Heart right ventricle (tissue), 16 donors: ENCODE measurements around the gene PRSS16. TPM values are rescaled to one million over a fixed set of nuclear protein-coding genes. Genes with fewer than 3 reads are reported as not detected.
"Not testable (repeated sequence)": the region's sequence is repeated elsewhere in the genome, so short reads cannot be mapped to it uniquely, and the experiment has no call there.

ENCODE experiments used
- ATAC-seq, 8 donors: fragments of 200-7000 bp; cut with Tn5 transposase; one replicate each; pipeline ENCODE4 v1.9.1; 2020; ENCODE audit warnings: mild to moderate bottlenecking in 8 of 8, moderate library complexity in 8 of 8, moderate number of reproducible peaks in 1 of 8
- DNase-seq, 2 donors: peaks; one replicate each; pipeline ENCODE4 v3.0.0-alpha.2; 2020
- H3K27ac ChIP-seq, 10 donors: fragments of 200-600 bp; sonication (generic) in 2 of 10; one replicate each; pipeline versions ENCODE4 v1.5.0 to v1.8.0; 2020 to 2022; ENCODE audit warnings: mild to moderate bottlenecking in 3 of 10
- H3K27me3 ChIP-seq, 7 donors: fragments of 200-600 bp; one replicate each; pipeline ENCODE4 v1.8.0; 2021 to 2022; ENCODE audit warnings: mild to moderate bottlenecking in 2 of 7
- H3K36me3 ChIP-seq, 9 donors: fragments of 200-600 bp; sonication (generic) in 1 of 9; one replicate each; pipeline versions ENCODE4 v1.5.0 to v1.8.0; 2020 to 2022; ENCODE audit warnings: mild to moderate bottlenecking in 2 of 9
- H3K4me1 ChIP-seq, 9 donors: fragments of 200-600 bp; sonication (generic) in 1 of 9; one replicate each; pipeline versions ENCODE4 v1.5.0 to v1.8.0; 2020 to 2022; ENCODE audit warnings: mild to moderate bottlenecking in 4 of 9
- H3K4me3 ChIP-seq, 10 donors: fragments of 200-600 bp; sonication (generic) in 2 of 10; one replicate each; pipeline versions ENCODE4 v1.5.0 to v1.8.0; 2020 to 2022; ENCODE audit warnings: mild to moderate bottlenecking in 7 of 10, moderate library complexity in 2 of 10
- H3K9me3 ChIP-seq, 11 donors: fragments of 200-600 bp in 10 of 11; sonication (generic) in 2 of 11; one replicate each; pipeline versions ENCODE4 v1.5.0 to v1.8.0; 2013 to 2022; ENCODE audit warnings: mild to moderate bottlenecking in 2 of 11, control low read depth in 1 of 11, moderate library complexity in 1 of 11
- CTCF ChIP-seq, 9 donors: fragments of 200-600 bp; sonication (generic) in 2 of 9; IDR thresholded peaks; one replicate each; pipeline versions ENCODE4 v1.5.0 to v1.8.0; 2021 to 2022; ENCODE audit warnings: antibody characterized with exemption in 9 of 9, mild to moderate bottlenecking in 5 of 9, moderate library complexity in 1 of 9
- WGBS, 2 donors: extraction: QIAGEN DNeasy Blood & Tissue Kit; methylation state at CpG; one replicate each; pipeline ENCODE4 v1.1.7; 2013; ENCODE audit warnings: inconsistent platforms in 1 of 2; 5-methylcytosine and 5-hydroxymethylcytosine counted together
- intact Hi-C, 10 donors: fragments of 100-400 bp; cut with DNase I; formaldehyde crosslinking; loops; one replicate each; pipeline versions ENCODE4 v1.11.1 to v1.14.2; 2022
- polyA plus RNA-seq, 2 donors: library from polyadenylated mRNA; stranded (reverse); fragments of 200-250 nt; gene quantifications; one replicate each; pipeline ENCODE4 v1.2.3, GENCODE V29; 2013
- total RNA-seq, 10 donors: library from RNA; stranded (reverse); fragmentation: NEBNext Ultra II Directional in 3 of 10; extraction: Animal tissue kit (Norgen Biotek cat#: 25700) in 3 of 10; gene quantifications; one replicate each; pipeline versions ENCODE4 v1.2.1 to v1.2.4, GENCODE V29; 2021 to 2023
- donor health status: Arrhythmogenic right ventricular cardiomyopathy.
- donor health status: ischemic (EF 13 %, LVEDD 7.1; RV severe dilation, severe dysfunction).
- donor health status: healthy with polysubstance abuse.
- donor health status: DM: no; HTN: yes; CAD: no.
- donor health status: DM: no; HTN: no; CAD: no.
- donor health status: ischemic (EF 25% LVEDD 6.9; RV normal size, moderate dysfunction).
- donor health status: ischemic (EF 25% LVEDD 5.7; RV mildly dilated, moderate dysfunction).
- donor health status: healthy.
- donor health status: DM: yes; HTN: yes; CAD: no.
- donor health status: Ischemic cardiomyopathy.
- donor health status: ischemic (EF 35%, LVEDD 5.7; RV mildly dilated, moderate dysfunction).
- donor health status: nonischemic (EF 11% LVEDD 7.7; RV severe dilation, severe dysfunction).
- donor health status: DM: yes; HTN: yes; CAD: no.
- donor health status: PGD.
- donor health status: ischemic (EF 29% LVEDD 5.4; RV normal size, mild dysfunction).
- donor health status: nonischemic (EF 23%, LVEDD 6.1; RV moderate dilation, normal function).

Gene PRSS16
- total and polyA plus RNA-seq, 12 donors, result 0.23 to 0.57 TPM; not detected in 10

GRCh38 chr6:27216874-27217273 is 30.6 kb upstream of the PRSS16 start:
- WGBS, 2 donors, result 91 to 93% methylated on average over 21 of the region's 21 CpGs
- peaks cover 0 to 82% (median 64%) of the 10 kb centered on the region in 7 donors for H3K27me3 ChIP-seq

GRCh38 chr6:27222971-27223370 is 24.5 kb upstream of the PRSS16 start:
- H3K4me3 ChIP-seq, intact Hi-C loops, H3K27ac ChIP-seq, ATAC-seq, H3K4me1 ChIP-seq, H3K36me3 ChIP-seq, DNase-seq: not testable (repeated sequence)
- Histone ChIP-seq H3K9me3 (peaks cover 0 to 12% (median 0%) of the 10 kb centered on the region in 11 donors), H3K27me3 (peaks cover 0 to 81% (median 59%) of the 10 kb centered on the region in 7 donors)
- 92 to 93% methylated on average over 15 of the region's 15 CpGs for WGBS, 2 donors

More at GRCh38 chr6:27216874-27217273, 30.6 kb upstream of the PRSS16 start:
- H3K9me3 ChIP-seq, result peaks cover 0 to 26% (median 4%) of the 10 kb centered on the region in 11 donors
- DNase-seq (no peak), ATAC-seq (no peak)
- TF ChIP-seq CTCF (IDR thresholded peaks at IDR 0.05), result no peak
- intact Hi-C loops, result no loop called here
- no peaks in the 10 kb centered on the region for H3K36me3 ChIP-seq
- H3K4me1 ChIP-seq, result peaks cover 0 to 7% (median 0%) of the 10 kb centered on the region in 9 donors
- H3K4me3 ChIP-seq, result no peak overlapping the region
- no peak overlapping the region for H3K27ac ChIP-seq

GRCh38 chr6:27224729-27225128 is 22.8 kb upstream of the PRSS16 start:
- H3K4me3 ChIP-seq, result no peak overlapping the region
- ATAC-seq (no peak), DNase-seq (no peak)
- H3K27ac ChIP-seq, result no peak overlapping the region
- intact Hi-C loops, result no loop called here
- H3K4me1 ChIP-seq, result no peaks in the 10 kb centered on the region
- no peak for TF ChIP-seq CTCF (IDR thresholded peaks at IDR 0.05)
- no peaks in the 10 kb centered on the region for H3K36me3 ChIP-seq
- peaks cover 0 to 4% (median 0%) of the 10 kb centered on the region in 11 donors for H3K9me3 ChIP-seq
- H3K27me3 ChIP-seq, result peaks cover 0 to 94% (median 77%) of the 10 kb centered on the region in 7 donors
- 69 to 72% methylated on average over 4 of the region's 4 CpGs for WGBS, 2 donors

GRCh38 chr6:27228963-27229477 is 18.5 kb upstream of the PRSS16 start:
- DNase-seq (no peak), ATAC-seq (no peak)
- no peak overlapping the region for H3K27ac ChIP-seq
- WGBS, 2 donors, result 69 to 70% methylated on average over 5 of the region's 5 CpGs
- H3K4me3 ChIP-seq, result no peak overlapping the region
- peaks cover 0 to 97% (median 90%) of the 10 kb centered on the region in 7 donors for H3K27me3 ChIP-seq
- no peaks in the 10 kb centered on the region for H3K4me1 ChIP-seq
- no peaks in the 10 kb centered on the region for H3K9me3 ChIP-seq
- TF ChIP-seq CTCF (IDR thresholded peaks at IDR 0.05), result no peak
- no peaks in the 10 kb centered on the region for H3K36me3 ChIP-seq
- intact Hi-C loops, result no loop called here

- intact Hi-C loops, result no loop called here
- no peak overlapping the region for H3K27ac ChIP-seq
- no peak overlapping the region for H3K4me3 ChIP-seq
- H3K9me3 ChIP-seq, result no peaks in the 10 kb centered on the region
- DNase-seq, result no peak
- H3K27me3 ChIP-seq, result peaks cover 0 to 97% (median 91%) of the 10 kb centered on the region in 7 donors
- no peak for TF ChIP-seq CTCF (IDR thresholded peaks at IDR 0.05)
- no peak for ATAC-seq
- WGBS, 2 donors, result 29 to 40% methylated on average over 7 of the region's 7 CpGs
- H3K36me3 ChIP-seq, result no peaks in the 10 kb centered on the region
- peaks cover 0 to 2% (median 0%) of the 10 kb centered on the region in 9 donors for H3K4me1 ChIP-seq
Observed at GRCh38 chr6:27230758-27231111, 16.8 kb upstream of the PRSS16 start.
